ENCODE results near the gene IL1R1.

Gene IL1R1

GRCh38 chr2:102209474-102209873 is 66.9 kb downstream of the IL1R1 start:
- no peak for DNase-seq

DNA sequence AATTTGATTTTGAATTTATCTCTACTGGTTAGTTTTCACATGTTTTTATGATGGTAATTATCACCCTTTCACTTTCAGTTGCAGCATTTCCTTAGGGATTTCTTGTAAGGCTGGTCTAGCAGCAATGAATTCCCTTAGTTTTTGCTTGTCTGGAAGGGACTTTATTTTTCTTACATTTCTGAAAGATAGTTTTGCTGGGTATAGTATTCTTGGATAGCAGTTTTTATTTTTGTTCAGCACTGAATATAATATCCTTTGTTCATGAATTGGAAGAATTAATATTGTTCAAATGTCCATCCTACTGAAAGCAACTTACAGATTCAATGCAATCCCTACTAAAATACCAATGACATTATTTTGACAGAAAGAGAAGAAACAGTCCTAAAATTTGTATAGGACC is 74.5 kb downstream of the IL1R1 start:
- DNase-seq, result no peak

GRCh38 chr2:102224824-102225739 is 82.5 kb downstream of the IL1R1 start:
- DNase-seq, result no peak

- DNase-seq, result no peak
Observed at GRCh38 chr2:102226171-102226570, 83.6 kb downstream of the IL1R1 start.

DNA sequence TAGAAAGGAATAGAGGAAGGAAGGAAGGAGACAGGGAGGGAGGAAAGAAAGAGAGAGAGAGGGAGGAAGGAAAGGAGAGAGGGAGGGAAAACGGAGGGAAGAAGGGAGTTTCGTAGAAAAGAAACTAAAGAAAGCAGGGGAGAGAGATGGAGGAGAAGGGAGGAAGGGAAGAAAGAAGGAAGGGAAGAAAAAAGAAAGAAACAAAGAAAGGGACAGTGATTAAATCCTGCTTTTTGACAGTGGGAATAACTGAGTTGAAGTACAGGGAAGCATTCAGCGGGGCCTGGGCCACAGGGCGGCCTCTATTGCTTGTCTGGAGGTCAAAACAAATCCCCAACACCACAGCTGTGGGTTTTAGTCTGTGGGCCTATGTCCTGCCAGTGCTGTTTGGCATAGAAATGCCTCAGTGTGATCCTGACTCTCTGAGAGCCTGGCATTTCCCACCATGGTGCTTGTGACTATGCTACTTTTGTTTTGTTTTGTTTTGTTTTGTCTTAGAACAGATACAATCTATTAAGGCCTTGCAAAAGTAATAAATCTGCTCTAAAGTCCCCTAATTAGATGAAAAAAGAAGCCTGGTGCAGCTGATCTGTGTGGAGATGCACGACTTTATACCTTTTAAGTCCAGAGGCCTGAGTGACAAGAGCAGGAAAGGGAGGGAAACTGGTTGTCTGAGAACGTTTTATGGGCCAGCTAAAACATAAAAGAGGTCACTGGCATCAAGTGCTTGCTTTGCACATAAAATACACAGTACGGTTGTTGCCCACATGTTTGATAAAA is 84.3 kb downstream of the IL1R1 start:
- no peak for DNase-seq

DNA sequence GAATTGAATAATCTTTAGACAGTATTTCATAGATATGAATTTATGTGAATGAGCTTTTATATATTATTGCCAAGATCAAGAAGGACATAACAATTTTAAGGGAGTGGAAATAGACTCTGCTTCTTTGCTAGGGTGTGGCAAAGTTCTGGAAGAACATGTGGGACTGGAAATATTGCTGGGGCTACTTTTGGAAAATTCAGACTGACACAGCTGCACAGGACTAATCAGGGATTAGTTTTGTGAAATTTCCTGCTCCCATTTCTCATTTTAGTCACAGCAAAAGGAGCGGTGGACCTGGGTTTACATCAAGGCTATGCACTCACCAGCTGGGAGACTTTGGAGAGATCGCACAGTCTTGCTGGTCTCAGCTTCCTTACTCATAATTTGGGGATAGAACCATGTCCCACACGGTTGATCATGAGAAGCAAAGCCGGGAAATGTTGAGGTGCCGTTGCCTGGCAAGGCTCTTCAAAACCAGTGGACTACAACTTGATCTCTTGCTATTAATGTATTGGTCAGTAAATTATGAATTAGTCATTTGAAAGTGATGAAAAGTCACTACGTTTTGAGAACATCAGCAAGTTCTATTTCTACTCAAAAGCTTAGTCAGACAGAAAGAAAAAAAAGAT is 86.7 kb downstream of the IL1R1 start:
- no peak for DNase-seq
